Ramos (cell line): Measurements from ENCODE around the gene LRRC28.

ENCODE experiments used
- in situ Hi-C: fragments of 300-500 bp; cut with MboI; formaldehyde crosslinking; loops from one replicate; pipeline ENCODE4 v1.14.3; 2022; ENCODE audit warnings: low sequenced_read_pairs; ENCODE audit not compliant: unreplicated experiment

The LRRC28 gene

DNA sequence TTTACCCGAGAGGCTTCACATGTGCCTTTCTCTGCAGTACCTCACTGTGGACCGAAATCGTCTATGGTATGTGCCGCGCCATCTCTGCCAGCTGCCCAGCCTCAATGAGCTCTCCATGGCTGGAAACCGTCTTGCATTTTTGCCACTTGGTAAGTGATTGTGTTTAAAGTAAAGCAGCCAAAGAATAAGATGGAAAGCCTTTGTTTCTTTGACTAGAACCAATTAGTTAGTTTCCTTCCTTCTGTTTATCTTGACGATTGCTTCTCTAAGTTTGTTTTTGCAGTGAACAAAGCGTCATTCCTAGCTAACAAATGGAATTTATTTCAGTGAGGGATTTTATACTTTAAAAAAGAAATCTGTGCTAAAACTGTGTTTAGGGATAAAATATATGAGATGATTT is 82.7 kb downstream of the LRRC28 start:
- in situ Hi-C loops, result no loop called here

DNA sequence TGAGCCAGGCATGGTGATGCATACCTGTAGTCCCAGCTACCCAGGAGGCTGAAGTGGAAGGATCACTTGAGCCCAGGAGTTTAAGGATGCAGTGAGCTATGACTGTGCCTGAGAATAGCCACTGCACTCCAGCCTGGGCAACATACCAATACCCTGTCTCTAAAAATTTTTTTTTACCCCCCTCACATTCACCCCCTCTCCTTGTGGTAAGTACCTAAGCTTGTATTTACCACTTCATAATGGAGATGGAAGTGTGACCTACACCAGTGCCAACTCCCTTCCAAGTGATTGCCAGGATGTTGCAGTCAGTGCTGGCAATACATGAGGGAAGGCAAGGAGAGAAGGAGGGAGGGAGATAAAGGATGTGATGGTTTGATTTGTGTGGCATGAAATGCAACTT is 84.2 kb downstream of the LRRC28 start:
- in situ Hi-C loops, result no loop called here

DNA sequence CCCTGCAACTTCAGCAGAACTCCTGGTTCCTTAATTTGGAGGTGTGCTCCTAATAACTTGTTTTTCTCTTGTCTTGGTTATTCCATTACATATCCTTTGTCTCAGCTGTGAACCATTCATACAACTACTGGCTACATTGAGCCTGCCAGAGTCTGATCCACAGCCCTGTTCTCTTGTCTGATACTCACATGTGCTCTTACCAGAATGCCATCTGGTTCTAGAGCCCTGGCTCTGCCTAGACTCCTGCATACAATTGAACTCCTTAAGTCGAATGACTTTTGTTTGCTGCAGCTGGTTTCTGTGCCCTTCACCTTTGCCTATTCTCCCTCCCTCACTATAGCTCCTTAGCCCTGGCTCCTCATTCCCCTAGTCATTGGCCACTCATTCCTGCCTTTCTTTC is 85.5 kb downstream of the LRRC28 start:
- in situ Hi-C loops, result no loop called here

DNA sequence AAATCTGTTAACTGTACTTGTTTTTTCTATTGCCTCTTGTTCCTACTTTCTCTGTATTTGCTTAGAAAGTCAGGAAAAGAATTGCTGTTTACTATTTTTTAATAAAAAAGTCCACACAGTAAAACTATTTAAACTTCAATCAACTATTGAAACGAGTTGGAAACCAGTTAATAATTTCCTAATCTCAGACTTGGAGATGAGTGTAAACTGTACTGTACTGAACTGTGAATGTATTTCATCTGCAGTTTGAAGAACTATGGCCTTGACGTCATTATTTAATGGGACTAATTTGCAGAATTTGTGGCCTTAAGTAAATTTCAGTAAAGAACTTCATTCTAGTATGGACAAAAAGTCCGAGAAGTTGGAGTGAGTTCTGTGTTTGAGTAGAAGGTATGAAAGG is 89.1 kb downstream of the LRRC28 start:
- in situ Hi-C loops, result no loop called here

DNA sequence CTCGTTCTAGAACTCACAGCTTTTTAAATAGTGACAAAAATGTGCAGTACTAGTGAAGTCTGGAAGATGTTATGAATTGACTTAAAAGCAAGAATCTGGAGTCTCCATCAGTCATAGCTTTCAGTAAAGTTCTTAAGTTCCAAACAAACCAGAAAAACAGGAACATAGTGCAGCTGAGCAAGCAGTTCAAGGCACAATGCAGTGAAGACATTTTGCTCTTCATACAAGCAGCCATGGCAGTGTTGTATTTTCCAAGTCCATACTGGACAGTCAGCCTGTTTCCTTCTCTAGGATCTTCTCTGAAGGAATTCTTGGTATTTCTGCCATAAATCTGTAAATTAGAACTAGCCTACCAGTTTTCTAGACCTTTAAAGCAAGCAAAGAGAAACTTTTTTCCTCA is 90.5 kb downstream of the LRRC28 start:
- in situ Hi-C loops, result no loop called here

DNA sequence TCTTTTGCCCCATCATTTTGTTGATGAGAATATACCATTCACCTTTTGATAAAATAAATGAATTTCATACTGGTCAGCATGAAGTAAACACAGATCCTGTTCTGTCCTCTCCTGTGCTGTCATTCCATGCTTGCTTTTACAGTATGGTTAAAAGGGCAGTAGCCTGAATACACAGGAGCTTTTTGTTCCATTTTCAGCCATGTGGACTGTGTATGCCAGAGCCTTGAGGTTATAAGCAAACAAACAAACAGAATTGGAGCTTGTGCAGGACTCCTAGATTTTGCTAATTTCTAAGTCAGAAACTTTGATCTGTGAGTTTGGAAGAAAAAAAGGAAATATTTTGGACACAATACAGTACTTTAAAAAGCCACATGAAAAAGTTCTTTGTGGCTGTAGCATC is 91.9 kb downstream of the LRRC28 start:
- in situ Hi-C loops, result no loop called here

DNA sequence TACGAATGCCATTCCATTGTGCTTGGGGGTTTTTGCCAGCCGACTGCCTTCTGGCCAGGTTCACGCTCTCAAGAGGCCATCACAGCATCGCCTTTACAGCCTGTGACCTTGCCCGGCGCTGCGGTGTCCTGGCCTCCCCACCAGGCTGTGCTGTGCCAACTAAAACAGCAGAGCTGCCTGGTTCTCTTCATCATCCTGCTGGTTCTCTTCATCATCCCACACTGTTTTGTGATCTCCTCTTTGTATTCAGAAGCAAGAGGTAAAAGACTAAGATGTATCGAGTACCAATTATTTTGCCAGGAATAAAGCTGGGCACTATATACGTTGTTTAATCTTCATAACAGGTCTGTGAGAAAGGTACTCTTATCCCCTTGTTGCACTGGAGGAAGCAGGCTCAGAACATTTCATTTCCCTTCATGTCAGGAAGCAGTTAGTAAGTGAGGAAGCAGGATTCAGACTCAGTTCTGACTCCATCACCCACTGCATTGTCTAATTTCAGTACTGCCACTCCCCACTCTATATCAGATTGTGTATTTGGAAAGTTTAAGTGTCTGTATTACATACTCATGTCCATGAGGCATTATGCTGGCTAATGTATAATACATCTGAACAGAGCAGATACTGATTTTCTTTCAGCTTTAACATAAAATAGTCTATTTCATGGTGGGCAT is 92.7 kb downstream of the LRRC28 start:
- in situ Hi-C loops, result no loop called here

DNA sequence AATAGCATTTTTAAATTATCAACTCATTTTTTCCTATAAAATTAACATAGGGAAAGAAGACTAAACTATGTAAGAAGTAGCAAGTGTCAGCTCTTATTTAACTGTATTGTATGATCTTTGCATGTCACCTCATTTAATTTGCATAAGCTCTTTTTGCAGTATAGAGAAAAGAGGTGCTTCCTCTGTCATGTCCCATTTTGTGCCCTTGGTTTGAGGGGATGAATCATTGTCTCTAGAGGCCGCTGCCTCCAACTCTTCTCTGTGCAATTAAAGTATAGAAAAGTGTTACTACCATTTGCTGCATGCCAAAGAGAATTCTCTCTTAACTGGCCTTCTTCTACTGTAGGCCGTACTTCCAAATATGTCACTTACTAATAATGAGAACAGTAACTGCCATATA is 93.4 kb downstream of the LRRC28 start:
- in situ Hi-C loops, result no loop called here

DNA sequence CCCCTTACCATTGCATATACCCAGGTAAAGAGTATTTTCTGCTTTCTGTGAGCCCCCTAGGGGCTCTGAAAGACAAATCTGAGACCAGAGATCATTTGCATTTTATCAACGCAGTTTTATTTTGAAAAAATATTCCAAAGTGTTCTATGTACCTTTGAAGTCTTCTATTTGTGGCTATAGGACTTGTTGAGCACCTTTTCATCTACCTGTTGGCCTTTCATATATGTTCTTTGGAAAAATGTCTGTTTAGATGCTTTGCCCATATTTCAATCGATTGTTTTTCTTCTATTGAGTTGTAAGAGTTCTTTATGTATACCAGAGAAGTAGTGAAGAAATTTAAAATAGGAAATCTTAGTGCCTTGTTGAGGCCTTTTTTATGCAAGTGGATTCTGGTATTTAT is 94.0 kb downstream of the LRRC28 start:
- in situ Hi-C loops, result no loop called here

DNA sequence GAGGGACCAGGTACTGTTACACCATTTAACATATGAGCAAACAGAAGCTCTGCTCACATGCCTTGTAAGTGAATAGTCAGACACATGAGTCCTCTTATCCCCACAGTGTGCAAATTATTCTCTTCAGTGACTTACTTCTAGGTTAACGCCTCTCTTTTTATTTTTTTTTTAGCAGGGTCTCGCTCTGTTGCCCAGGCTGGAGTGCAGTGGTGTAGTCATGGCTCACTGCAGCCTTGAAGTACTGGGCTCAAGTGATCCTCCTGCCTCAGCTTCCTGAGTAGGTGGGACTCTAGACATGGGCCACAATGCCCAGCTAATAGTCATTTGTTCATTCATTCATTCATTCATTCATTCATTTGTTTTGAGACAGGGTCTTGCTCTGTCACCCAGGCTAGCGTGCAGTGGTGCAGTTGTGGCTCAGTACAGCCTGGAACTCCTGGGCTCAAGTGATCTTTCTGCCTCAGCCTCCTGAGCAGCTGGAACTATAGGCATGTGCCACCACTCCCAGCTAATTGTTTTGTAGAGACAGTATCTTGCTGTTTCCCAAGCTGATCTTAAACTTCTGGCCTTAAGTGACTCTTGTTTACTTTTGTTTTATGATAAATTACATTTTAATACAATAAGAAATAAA is 94.7 kb downstream of the LRRC28 start:
- in situ Hi-C loops, result no loop called here

DNA sequence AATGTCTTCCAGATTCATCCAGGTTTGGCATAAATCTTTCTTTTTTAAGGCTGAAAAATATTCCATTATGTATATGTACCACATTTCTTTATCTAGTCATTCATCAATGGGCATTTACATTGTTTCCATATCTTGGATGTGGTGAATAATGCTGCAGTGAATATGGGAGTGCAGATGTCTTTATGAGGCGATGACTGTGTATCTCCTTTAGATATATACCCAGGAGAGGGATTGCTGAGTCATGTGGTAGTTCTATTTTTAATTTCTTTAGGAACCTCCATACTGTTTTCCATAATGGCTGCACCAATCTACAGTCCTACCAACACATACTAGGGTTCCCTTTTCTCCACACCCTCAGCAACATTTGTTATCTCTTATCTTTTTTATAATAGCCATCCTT is 96.3 kb downstream of the LRRC28 start:
- in situ Hi-C loops, result no loop called here

DNA sequence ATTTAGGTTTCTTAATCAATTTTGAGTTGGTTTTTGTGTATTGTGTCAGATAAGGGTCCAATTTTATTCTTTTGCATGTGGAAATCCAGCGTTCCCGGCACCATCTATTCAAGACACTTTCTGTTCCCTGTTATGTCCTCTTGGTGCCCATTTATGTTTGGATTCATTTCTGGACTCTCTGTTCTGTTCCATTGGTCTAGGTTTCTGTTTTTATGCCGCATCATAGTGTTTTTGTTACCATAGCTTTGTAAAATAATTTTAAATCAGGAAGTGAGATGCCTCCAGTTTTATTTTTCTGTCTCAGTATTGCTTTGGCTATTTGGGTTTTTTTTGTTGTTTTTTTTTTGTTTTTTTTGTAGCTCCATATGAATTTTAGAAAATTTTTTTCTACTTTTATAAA is 97.1 kb downstream of the LRRC28 start:
- in situ Hi-C loops, result no loop called here

DNA sequence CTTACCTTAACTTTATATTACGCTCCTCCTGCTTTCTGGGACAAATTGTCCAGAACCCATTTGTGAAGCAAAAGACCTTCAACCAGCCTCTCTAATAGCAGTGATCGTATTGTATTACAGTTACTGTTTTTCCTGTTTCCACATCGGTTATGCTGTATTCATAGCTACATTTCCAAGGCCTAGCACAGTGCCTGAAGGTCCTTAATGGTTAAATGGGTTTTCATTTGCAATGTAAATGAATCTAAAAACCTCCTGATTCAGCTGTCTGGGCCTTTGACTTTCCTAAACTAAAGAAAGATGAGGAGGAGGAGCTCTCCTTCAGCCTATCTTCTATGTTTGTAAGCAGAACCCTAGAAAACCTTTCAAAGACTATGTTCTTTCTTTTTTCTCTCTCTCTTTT is 99.1 kb downstream of the LRRC28 start:
- in situ Hi-C loops, result no loop called here

DNA sequence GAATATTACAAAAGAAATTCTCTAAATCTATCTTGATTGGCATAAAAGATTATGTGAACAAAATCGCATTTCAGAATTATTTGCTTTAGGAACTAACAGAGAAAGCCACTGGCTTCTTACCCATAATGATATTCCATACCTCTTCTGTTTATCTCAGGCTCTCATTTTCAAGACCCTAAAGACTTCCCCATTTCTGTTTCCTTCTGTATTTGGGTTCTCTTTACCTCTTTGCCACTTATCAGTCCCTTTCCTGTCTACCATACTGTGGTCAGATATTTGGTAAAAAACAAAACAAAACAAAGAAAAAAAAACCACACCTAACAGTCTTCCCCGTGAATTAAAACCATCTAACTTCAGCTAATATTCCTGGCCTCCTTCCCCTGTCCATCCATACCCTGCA is 108.5 kb downstream of the LRRC28 start:
- in situ Hi-C loops, result no loop called here

DNA sequence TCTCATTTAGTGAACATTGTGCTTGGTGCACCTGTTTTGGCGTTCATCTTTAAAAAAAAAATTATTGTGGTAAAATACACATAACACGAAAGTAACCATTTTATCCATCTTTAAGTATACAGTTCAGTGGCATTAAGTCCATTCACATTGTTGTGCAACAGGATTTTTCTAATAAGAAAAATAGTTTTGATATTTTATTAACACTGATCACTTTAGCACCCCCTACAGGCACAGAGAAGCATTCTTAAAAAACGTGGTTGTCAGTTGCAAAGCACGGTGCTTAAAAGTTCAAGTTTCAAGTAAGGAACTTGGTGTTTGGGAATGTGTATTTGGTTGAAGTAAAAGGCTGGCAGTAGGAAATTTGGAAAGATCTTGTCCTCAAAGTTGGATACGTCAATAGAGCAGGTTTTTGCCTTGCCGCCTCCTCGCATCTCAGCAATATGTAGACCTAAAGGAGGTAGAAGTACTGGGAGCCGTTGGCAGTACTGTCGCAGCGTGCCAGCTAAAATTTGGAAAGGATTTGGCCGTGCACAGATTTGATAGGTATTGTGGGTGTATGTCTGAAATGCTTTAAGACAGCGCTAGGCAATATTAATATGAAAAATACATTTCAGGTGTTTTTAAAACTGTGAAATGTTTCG is 110.4 kb downstream of the LRRC28 start:
- in situ Hi-C loops, result no loop called here

DNA sequence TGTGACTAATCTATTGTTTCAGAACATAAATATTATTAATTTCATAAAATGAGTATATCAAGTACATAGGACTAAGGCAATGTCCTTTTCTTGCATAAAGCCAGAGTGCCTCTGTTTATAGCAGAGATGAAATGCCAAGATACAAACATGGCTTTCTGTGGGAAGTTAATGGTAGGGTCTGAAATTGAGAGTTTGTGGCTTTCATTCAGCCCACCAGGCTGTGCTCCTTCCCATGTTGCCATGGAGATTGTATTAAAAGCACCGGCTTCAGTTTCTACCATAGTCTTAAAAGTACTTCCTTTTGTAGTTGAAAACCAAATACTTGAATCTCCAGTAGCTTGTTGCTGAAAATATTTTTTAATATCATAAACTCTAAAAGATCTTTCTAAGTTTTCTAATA is 114.0 kb downstream of the LRRC28 start:
- in situ Hi-C loops, result no loop called here

DNA sequence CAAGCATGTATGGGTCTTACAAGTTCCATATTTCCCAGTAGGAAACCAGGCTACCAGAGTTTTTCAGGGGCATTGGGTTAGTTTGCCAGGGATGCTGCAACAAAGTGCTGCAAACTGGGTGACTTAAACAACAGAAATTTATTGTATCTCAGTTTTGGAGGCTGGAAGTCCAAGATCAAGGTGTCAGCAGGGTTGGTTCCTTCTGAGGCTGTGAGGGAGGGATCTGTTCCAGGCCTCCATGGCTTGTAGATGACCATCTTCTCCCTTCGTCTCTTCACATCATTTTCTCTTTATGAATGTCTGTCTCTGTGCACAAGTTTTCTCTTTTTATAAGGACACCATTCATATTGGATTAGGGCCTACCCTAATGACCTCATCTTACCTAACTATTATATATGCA is 114.7 kb downstream of the LRRC28 start:
- in situ Hi-C loops, result no loop called here

DNA sequence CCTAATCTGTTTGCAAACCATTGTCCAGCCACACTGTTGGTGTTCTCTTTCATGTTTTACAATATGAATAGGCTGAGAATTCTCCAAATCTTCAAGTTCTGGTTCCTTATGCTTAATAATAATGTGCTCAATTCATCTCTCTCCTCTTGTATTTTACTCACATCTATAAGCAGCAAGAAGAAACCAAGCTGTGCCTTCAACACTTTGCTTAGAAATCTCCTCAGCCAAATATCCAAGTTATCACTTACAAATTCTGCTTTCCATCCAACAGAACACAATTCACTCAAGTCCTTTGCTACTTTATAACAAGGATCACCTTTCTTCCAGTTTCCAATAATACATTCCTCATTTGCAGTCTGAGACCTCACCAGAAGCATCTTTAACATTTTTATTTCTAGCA is 117.5 kb downstream of the LRRC28 start:
- in situ Hi-C loops, result no loop called here

DNA sequence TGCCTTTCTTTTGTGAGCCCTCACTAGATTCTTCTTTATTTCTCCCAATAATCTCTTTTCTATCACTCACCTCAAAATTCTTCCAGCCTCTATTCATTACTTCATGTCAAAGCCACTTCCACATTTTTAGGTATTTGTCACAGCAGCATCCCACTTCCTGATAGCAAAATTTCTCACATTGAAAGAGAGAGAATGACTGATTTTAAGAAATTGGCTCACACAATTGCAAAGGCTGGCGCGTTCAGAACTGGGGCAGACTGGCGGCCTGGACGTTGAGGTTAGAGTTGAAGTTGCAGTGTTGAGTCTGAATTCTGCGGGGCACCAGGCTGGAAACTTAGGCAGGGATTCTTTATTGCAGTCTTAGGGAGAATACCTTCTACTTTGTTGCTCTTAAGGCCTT is 117.9 kb downstream of the LRRC28 start:
- in situ Hi-C loops, result no loop called here

DNA sequence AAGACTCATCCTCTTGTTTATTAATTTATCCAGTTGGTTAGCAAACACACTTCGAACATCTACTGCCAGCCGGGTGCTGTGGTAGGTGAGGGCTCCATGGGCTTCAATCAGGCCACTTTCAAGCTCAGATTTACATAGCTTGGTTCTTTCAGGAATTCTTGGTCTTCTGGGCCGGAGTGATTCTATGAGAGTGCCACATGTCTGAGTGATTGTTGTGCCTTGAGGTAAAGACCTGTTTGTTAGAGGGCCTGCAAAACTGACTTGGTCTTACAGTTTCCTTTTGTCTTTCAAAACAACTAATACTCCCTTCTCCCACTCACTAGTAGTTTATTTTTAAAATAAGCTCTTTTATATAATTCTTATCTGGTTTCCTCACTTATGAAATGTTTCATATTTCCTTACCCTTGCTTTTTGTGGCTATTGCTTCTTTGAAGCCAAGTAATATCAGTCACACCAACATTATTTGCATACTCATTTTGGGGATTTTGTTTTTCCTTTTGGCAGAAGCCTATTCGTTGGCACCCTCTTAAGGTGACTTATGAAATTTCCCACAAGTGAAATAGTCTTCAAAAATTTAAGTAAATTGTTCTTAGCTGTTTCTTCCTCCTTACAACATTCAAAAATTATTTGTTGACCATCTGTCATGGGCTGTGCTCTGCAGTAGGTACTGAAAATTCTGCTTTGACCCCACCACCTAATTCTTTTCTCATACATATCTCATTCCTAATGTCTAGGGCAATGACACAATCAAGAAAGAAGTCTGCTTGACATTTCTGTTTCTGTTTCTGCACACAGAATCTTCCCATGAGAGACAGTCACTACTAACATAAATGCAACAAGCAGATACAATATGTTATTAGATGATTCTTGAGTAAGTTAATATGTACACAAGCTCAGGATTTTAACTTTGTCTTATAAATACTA is 120.2 kb downstream of the LRRC28 start:
- in situ Hi-C loops, result no loop called here
